ENCODE measurements around the gene POLD3.
"Not testable (repeated sequence)": the region's sequence is repeated elsewhere in the genome, so short reads cannot be mapped to it uniquely, and the experiment has no call there.

DNA sequence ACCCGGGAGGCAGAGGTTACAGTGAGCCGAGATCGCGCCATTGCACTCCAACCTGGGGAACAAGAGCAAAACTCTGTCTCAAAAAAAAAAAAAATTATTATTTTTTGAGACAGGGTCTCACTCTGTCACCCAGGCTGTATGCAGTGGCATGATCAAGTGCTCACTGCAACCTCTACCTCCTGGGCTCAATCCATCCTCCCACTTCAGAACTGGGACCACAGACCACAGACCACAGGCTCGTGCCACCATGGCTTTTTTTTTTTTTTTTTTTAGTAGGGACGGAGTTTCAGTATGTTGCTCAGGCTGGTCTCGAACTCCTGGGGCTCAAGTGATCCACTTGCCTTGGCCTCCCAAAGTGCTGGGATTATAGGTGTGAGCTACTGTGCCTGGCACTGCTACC lies 1.9 kb upstream of the POLD3 start:
- TF ChIP-seq, protein P1, sequence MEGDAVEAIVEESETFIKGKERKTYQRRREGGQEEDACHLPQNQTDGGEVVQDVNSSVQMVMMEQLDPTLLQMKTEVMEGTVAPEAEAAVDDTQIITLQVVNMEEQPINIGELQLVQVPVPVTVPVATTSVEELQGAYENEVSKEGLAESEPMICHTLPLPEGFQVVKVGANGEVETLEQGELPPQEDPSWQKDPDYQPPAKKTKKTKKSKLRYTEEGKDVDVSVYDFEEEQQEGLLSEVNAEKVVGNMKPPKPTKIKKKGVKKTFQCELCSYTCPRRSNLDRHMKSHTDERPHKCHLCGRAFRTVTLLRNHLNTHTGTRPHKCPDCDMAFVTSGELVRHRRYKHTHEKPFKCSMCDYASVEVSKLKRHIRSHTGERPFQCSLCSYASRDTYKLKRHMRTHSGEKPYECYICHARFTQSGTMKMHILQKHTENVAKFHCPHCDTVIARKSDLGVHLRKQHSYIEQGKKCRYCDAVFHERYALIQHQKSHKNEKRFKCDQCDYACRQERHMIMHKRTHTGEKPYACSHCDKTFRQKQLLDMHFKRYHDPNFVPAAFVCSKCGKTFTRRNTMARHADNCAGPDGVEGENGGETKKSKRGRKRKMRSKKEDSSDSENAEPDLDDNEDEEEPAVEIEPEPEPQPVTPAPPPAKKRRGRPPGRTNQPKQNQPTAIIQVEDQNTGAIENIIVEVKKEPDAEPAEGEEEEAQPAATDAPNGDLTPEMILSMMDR (IDR thresholded peaks at IDR 0.05), result not testable (repeated sequence)
- not testable (repeated sequence) for TF ChIP-seq POLR2A (IDR thresholded peaks at IDR 0.05)

All from heart left ventricle (tissue), 13 donors.